H9 (cell line): ENCODE measurements around the gene DCST1. TPM values are rescaled to one million over a fixed set of nuclear protein-coding genes. Genes with fewer than 3 reads are reported as not detected.

ENCODE experiments used
- DNase-seq: peaks from one replicate; pipeline ENCODE4 v3.0.0-alpha.2; 2017
- H2AFZ ChIP-seq: one replicate; pipeline ENCODE4 v1.6.1; 2013; ENCODE audit warnings: mild to moderate bottlenecking, low read length, control low read depth, moderate library complexity
- H2AK5ac ChIP-seq: 2 replicates; pipeline ENCODE4 v1.6.1; 2013; ENCODE audit warnings: low read length, control low read depth, mixed read lengths; ENCODE audit not compliant: insufficient read length
- H2BK120ac ChIP-seq: one replicate; pipeline ENCODE4 v1.6.1; 2013; ENCODE audit warnings: low read depth, mild to moderate bottlenecking, low read length, control low read depth, inconsistent platforms; ENCODE audit not compliant: poor library complexity, severe bottlenecking
- H2BK12ac ChIP-seq: 2 replicates; pipeline ENCODE4 v1.6.1; 2013; ENCODE audit warnings: low read length, control low read depth, mixed read lengths, low read depth; ENCODE audit not compliant: insufficient read length
- H2BK15ac ChIP-seq: 2 replicates; pipeline ENCODE4 v1.6.1; 2013; ENCODE audit warnings: low read depth, low read length, control low read depth
- H2BK20ac ChIP-seq: one replicate; pipeline ENCODE4 v1.6.1; 2013; ENCODE audit warnings: low read depth, mild to moderate bottlenecking, low read length, control low read depth, inconsistent platforms; ENCODE audit not compliant: poor library complexity, severe bottlenecking
- H2BK5ac ChIP-seq: 2 replicates; pipeline ENCODE4 v1.6.1; 2013; ENCODE audit warnings: low read length, control low read depth, mixed read lengths; ENCODE audit not compliant: insufficient read length
- H3K14ac ChIP-seq: 2 replicates; pipeline ENCODE4 v1.6.1; 2013; ENCODE audit warnings: low read length, control low read depth; ENCODE audit not compliant: insufficient read depth
- H3K18ac ChIP-seq: 2 replicates; pipeline ENCODE4 v1.6.1; 2013; ENCODE audit warnings: low read depth, mild to moderate bottlenecking, mixed read lengths, low read length, control low read depth; ENCODE audit not compliant: insufficient read length
- H3K23ac ChIP-seq: 2 replicates; pipeline ENCODE4 v1.6.1; 2013; ENCODE audit warnings: low read length, control low read depth, mixed read lengths, low read depth; ENCODE audit not compliant: insufficient read length
- H3K23me2 ChIP-seq: 2 replicates; pipeline ENCODE4 v1.6.1; 2013; ENCODE audit warnings: low read depth, mild to moderate bottlenecking, mixed read lengths, low read length, control low read depth; ENCODE audit not compliant: insufficient read length, poor library complexity, severe bottlenecking
- H3K27ac ChIP-seq: 2 replicates; pipeline ENCODE4 v1.5.1; 2013; ENCODE audit warnings: low read length, control low read depth, mixed read lengths, low read depth; ENCODE audit not compliant: insufficient read length
- H3K27me3 ChIP-seq: 2 replicates; pipeline ENCODE4 v1.6.1; 2013; ENCODE audit warnings: low read length, control low read depth, inconsistent platforms; ENCODE audit not compliant: insufficient read depth
- H3K4ac ChIP-seq: 2 replicates; pipeline ENCODE4 v1.6.1; 2013; ENCODE audit warnings: low read depth, mild to moderate bottlenecking, control low read depth, inconsistent platforms, low read length, moderate library complexity
- H3K4me1 ChIP-seq: 2 replicates; pipeline ENCODE4 v1.6.1; 2013; ENCODE audit warnings: low read length, control low read depth, inconsistent platforms; ENCODE audit not compliant: insufficient read depth
- H3K4me2 ChIP-seq: 2 replicates; pipeline ENCODE4 v1.6.1; 2013; ENCODE audit warnings: low read length, control low read depth, mixed read lengths; ENCODE audit not compliant: insufficient read length, insufficient read depth
- H3K56ac ChIP-seq: 2 replicates; pipeline ENCODE4 v1.6.1; 2013; ENCODE audit warnings: low read depth, mild to moderate bottlenecking, mixed read lengths, low read length, control low read depth; ENCODE audit not compliant: insufficient read length
- H3K79me1 ChIP-seq: 2 replicates; pipeline ENCODE4 v1.6.1; 2013; ENCODE audit warnings: low read depth, mild to moderate bottlenecking, moderate library complexity, low read length, control low read depth, inconsistent platforms; ENCODE audit not compliant: insufficient read depth, poor library complexity, severe bottlenecking
- H3K79me2 ChIP-seq: 2 replicates; pipeline ENCODE4 v1.6.1; 2013; ENCODE audit warnings: low read length, control low read depth, inconsistent platforms; ENCODE audit not compliant: insufficient read depth
- H3K9ac ChIP-seq: 2 replicates; pipeline ENCODE4 v1.6.1; 2013; ENCODE audit warnings: low read length, control low read depth, mixed read lengths; ENCODE audit not compliant: insufficient read length; ENCODE audit errors: extremely low read depth
- H3K9me3 ChIP-seq: one replicate; pipeline ENCODE4 v1.6.1; 2013; ENCODE audit warnings: low read depth, low read length, inconsistent platforms; ENCODE audit not compliant: control insufficient read depth
- H3T11ph ChIP-seq: one replicate; pipeline ENCODE4 v1.6.1; 2013; ENCODE audit warnings: mild to moderate bottlenecking, low read length, control low read depth, inconsistent platforms
- H4K20me1 ChIP-seq: one replicate; pipeline ENCODE4 v1.6.1; 2013; ENCODE audit not compliant: control insufficient read depth, insufficient read length, insufficient read depth
- H4K5ac ChIP-seq: 2 replicates; pipeline ENCODE4 v1.6.1; 2013; ENCODE audit warnings: low read depth, mild to moderate bottlenecking, mixed read lengths, low read length, control low read depth; ENCODE audit not compliant: insufficient read length
- H4K8ac ChIP-seq: replicated peaks from 2 replicates; pipeline ENCODE4 v1.6.1; 2013; ENCODE audit warnings: low read length, control low read depth, mixed read lengths, low read depth; ENCODE audit not compliant: insufficient read length
- H4K91ac ChIP-seq: 2 replicates; pipeline ENCODE4 v1.6.1; 2013; ENCODE audit warnings: low read depth, mild to moderate bottlenecking, moderate library complexity, mixed read lengths, low read length, control low read depth; ENCODE audit not compliant: insufficient read length
- H3K27ac Mint-ChIP-seq, 3 experiments: 2 replicates in 2 of 3; 3 replicates in 1 of 3; pipeline ENCODE4 v1.8.0; 2020 to 2021; ENCODE audit warnings: mixed read lengths in 3 of 3, mild to moderate bottlenecking in 1 of 3, moderate library complexity in 1 of 3
- H3K27me3 Mint-ChIP-seq: 2 replicates; pipeline ENCODE4 v1.8.0; 2021; ENCODE audit warnings: low read depth, mild to moderate bottlenecking, moderate library complexity, mixed read lengths
- H3K36me3 Mint-ChIP-seq, 3 experiments: 2 replicates in 2 of 3; 3 replicates in 1 of 3; pipeline ENCODE4 v1.8.0; 2020 to 2021; ENCODE audit warnings: low read depth in 3 of 3, mixed read lengths in 3 of 3; ENCODE audit not compliant: insufficient read depth in 1 of 3
- H3K4me1 Mint-ChIP-seq, 2 experiments: 2 replicates each; pipeline ENCODE4 v1.8.0; 2020; ENCODE audit warnings: mixed read lengths in 2 of 2
- H3K4me3 Mint-ChIP-seq, 2 experiments: 2 replicates in 1 of 2; 3 replicates in 1 of 2; pipeline ENCODE4 v1.8.0; 2020 to 2021; ENCODE audit warnings: mild to moderate bottlenecking in 2 of 2, mixed read lengths in 2 of 2, moderate library complexity in 1 of 2
- H3K9me3 Mint-ChIP-seq, 2 experiments: 2 replicates in 1 of 2; 3 replicates in 1 of 2; pipeline ENCODE4 v1.8.0; 2020; ENCODE audit warnings: mild to moderate bottlenecking in 2 of 2, mixed read lengths in 2 of 2, moderate library complexity in 1 of 2
- WGBS: extraction: QIAGEN DNeasy Blood & Tissue Kit; methylation state at CpG from one replicate; pipeline ENCODE4 v1.1.7; 2013; ENCODE audit warnings: missing lambda C conversion rate, low lambda C conversion rate, mixed read lengths; ENCODE audit not compliant: insufficient read length; ENCODE audit errors: extremely low coverage; 5-methylcytosine and 5-hydroxymethylcytosine counted together
- total RNA-seq: library from RNA; stranded (reverse); gene quantifications from 2 replicates; pipeline ENCODE4 v1.2.1, GENCODE V29; 2021
- TF ChIP-seq, protein P1 (sequence below): fragments of 200-600 bp; sonication (generic); conservative IDR thresholded peaks from 3 replicates; pipeline ENCODE4 v1.8.0; 2021; ENCODE audit warnings: antibody characterized with exemption, mild to moderate bottlenecking

DCST1 gene
- total RNA-seq, 1 experiment from 2014 or later, result not detected

- Histone ChIP-seq H4K20me1 (no peaks in the 10 kb centered on the region), H3K79me2 (no peaks in the 10 kb centered on the region; the same call in 1 of the 2 replicates), H3K56ac (no peak overlapping the region), H2BK5ac (no peak overlapping the region), H3K27ac (peak overlapping the region; percentile 41), H2BK15ac (no peak overlapping the region), H3K4ac (no peak overlapping the region), H3K27me3 (no peaks in the 10 kb centered on the region), H3K9ac (peak overlapping the region; percentile 6), H4K8ac (no peak overlapping the region), H3K23ac (no peak overlapping the region), H2BK120ac (no peak overlapping the region), H4K5ac (no peak overlapping the region), H3K18ac (peak overlapping the region; percentile 61), H3K14ac (no peak overlapping the region), H2AFZ (no peak overlapping the region), H3K9me3 (no peaks in the 10 kb centered on the region), H3T11ph (no peak overlapping the region), H3K4me2 (peak overlapping the region; percentile 90), H2AK5ac (no peak overlapping the region), H2BK20ac (no peak overlapping the region), H3K79me1 (no peaks in the 10 kb centered on the region), H4K91ac (no peak overlapping the region), H3K4me1 (peaks cover 5% of the 10 kb centered on the region; the same call in 1 of the 2 replicates), H3K23me2 (peaks cover 26% of the 10 kb centered on the region), H2BK12ac (no peak overlapping the region)
- peak overlapping the region; percentile 92 to 97 (median 96); a peak in 6 of 7 replicates for H3K27ac Mint-ChIP-seq
- H3K9me3 Mint-ChIP-seq, result peaks cover 0 to 2% of the 10 kb centered on the region in 2 experiments; a peak in 2 of 5 replicates
- no peaks in the 10 kb centered on the region; a peak in 1 of 7 replicates for H3K36me3 Mint-ChIP-seq
- DNase-seq, result no peak
- peak overlapping the region; percentile 93 to 97 for H3K4me3 Mint-ChIP-seq
- no CpG with 5 or more reads among the region's 13 CpGs for WGBS
- H3K27me3 Mint-ChIP-seq, result peaks cover 3% of the 10 kb centered on the region
- peaks cover 23 to 36% of the 10 kb centered on the region in 2 experiments for H3K4me1 Mint-ChIP-seq
- TF ChIP-seq, protein P1, sequence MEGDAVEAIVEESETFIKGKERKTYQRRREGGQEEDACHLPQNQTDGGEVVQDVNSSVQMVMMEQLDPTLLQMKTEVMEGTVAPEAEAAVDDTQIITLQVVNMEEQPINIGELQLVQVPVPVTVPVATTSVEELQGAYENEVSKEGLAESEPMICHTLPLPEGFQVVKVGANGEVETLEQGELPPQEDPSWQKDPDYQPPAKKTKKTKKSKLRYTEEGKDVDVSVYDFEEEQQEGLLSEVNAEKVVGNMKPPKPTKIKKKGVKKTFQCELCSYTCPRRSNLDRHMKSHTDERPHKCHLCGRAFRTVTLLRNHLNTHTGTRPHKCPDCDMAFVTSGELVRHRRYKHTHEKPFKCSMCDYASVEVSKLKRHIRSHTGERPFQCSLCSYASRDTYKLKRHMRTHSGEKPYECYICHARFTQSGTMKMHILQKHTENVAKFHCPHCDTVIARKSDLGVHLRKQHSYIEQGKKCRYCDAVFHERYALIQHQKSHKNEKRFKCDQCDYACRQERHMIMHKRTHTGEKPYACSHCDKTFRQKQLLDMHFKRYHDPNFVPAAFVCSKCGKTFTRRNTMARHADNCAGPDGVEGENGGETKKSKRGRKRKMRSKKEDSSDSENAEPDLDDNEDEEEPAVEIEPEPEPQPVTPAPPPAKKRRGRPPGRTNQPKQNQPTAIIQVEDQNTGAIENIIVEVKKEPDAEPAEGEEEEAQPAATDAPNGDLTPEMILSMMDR, result no peak
Measured at GRCh38 chr1:155000411-155000725, 33.3 kb upstream of the DCST1 start.
